Measurements from ENCODE around the gene OSTF1. TPM values are rescaled to one million over a fixed set of nuclear protein-coding genes. Genes with fewer than 3 reads are reported as not detected.

OSTF1 gene
- total and polyA plus RNA-seq, 2 donors (not counting 3 experiments of a cell fraction or from before 2014, with no cell fraction given) = 23.5 to 70.9 TPM

GRCh38 chr9:75131700-75132099 is 43.4 kb downstream of the OSTF1 start:
- no peak for DNase-seq (ENCODE audit: low read depth, low spot score)
- Histone ChIP-seq H3K79me2 (ENCODE audit: control insufficient read depth, insufficient read depth, low read length) (peaks cover under 1% of the 10 kb centered on the region), H3K9me1 (replicated peaks; ENCODE audit: control insufficient read depth, extremely low read depth, insufficient read depth, low read length) (no peaks in the 10 kb centered on the region), H4K20me1 (replicated peaks; ENCODE audit: control insufficient read depth, extremely low read depth, insufficient read depth, low read length) (no peaks in the 10 kb centered on the region), H3K27me3 (ENCODE audit: control insufficient read depth in 2 of 2, insufficient read depth in 2 of 2, low read length in 2 of 2) (no peaks in the 10 kb centered on the region), H3K9ac (replicated peaks; ENCODE audit: extremely low read depth, insufficient read depth, low read length) (no peak overlapping the region), H3K9me3 (replicated peaks; ENCODE audit: control insufficient read depth, insufficient read depth, low read length) (no peaks in the 10 kb centered on the region), H3K27ac (ENCODE audit: insufficient read depth, low read depth, low read length) (no peak overlapping the region), H3K4me1 (ENCODE audit: control insufficient read depth, extremely low read depth, insufficient read depth, low read length) (no peaks in the 10 kb centered on the region), H3K4me3 (replicated peaks in 1 of 3; ENCODE audit: insufficient read depth in 1 of 3, low read depth in 1 of 3, low read length in 3 of 3) (no peak overlapping the region), H3K4me2 (ENCODE audit: insufficient read depth, low read length) (no peak overlapping the region), H3K36me3 (ENCODE audit: control insufficient read depth in 2 of 2, extremely low read depth in 1 of 2, insufficient read depth in 2 of 2, low read length in 2 of 2) (peaks cover 5 to 13% of the 10 kb centered on the region in 2 experiments), H2AFZ (ENCODE audit: low read depth, low read length) (no peak overlapping the region)
- intact Hi-C loops (cut with micrococcal nuclease) = no loop called here
- ChIA-PET CTCF (interaction anchor here (1.3 kb wide), 1 partner anchor 15 kb away, joined by 3 read pairs; no protein-coding TSS in a partner anchor), POLR2A (no interaction called here)
- no peak for FAIRE-seq
- BruUV-seq (replicated peaks) = no TSS peak
- dilution Hi-C loops (cut with MboI; ENCODE audit: extremely low pct_ligation_motif_present, low sequenced_read_pairs) = no loop called here
- TF ChIP-seq MAX (IDR thresholded peaks at IDR 0.05; ENCODE audit: insufficient read depth, insufficient read length) (no peak), GATA2 (IDR thresholded peaks at IDR 0.05; ENCODE audit: insufficient read depth, insufficient read length, low read depth, low read length) (no peak), EZH2 (IDR thresholded peaks at IDR 0.05; ENCODE audit: borderline replicate concordance, low read depth, low read length, severe bottlenecking) (no peak), JUN (IDR thresholded peaks at IDR 0.05; ENCODE audit: borderline replicate concordance, insufficient read depth, insufficient read length, low read depth) (no peak), FOS (IDR thresholded peaks at IDR 0.05; ENCODE audit: borderline replicate concordance, insufficient read depth, low read length) (no peak), POLR2AphosphoS5 (IDR thresholded peaks at IDR 0.05; ENCODE audit: insufficient read depth, low read depth, low read length) (no peak), POLR2A (IDR thresholded peaks at IDR 0.05; ENCODE audit: low read depth, low read length) (no peak), CTCF (IDR thresholded peaks at IDR 0.05; ENCODE audit: extremely low read depth in 1 of 2, insufficient read depth in 1 of 2, low read depth in 1 of 2, low read length in 2 of 2) (no peak), MYC (IDR thresholded peaks at IDR 0.05; ENCODE audit: low read depth, low read length) (no peak)
